HG03064 (cell line): ENCODE measurements around the gene UNC5B.

Source experiments
- ATAC-seq: cut with Tn5 transposase; IDR thresholded peaks from one replicate; pipeline ENCODE4 v1.9.1; 2021; ENCODE audit warnings: low read depth; ENCODE audit not compliant: unreplicated experiment

UNC5B gene

DNA sequence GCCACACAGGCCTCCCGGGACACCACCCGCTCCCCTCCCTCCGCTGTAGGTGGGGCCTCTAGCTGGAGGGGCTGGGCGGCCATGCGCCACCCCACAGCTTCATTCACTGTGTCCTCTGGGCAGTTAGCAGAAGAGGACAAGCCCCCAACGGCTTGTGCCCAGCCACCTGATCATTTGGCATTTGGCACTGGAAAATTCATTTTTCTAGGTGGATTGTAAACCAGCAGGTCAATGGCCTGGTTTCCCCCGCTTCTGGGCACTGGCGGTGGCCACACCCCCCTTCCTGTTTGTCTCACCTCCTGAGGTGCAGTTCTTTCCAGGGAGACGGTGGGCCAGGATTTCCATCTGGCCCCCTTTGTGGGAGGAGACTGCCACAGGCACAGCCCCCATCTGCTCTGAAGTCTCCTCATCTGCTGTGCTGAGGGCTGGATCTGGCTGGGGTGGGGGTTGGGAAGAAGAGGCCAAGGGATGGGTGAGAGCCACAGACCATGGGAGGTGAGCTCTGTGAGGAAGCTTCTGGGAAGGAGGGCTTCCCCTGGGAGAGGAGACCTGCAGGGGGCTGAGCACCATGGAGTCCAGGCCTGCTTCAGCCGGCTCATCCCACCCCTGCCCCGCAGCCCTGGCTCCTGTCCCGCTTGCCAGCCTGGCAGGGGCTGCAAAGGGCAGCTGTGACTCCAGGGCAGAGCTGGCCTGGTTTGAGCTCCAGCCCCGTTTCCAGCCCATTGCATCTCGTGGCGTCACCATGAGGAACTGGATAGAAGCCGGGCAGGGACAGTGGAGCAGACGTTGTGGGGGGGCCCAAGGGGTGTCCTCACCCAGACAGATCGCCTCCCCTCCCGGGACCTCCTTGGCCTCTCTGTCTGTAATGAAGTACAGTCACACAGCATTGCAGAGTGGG, 66.6 kb downstream of the UNC5B start:
- no peak for ATAC-seq

GRCh38 chr10:71279590-71280170, 67.3 kb downstream of the UNC5B start:
- ATAC-seq: no peak

GRCh38 chr10:71280216-71280615, 67.8 kb downstream of the UNC5B start:
- ATAC-seq: no peak

GRCh38 chr10:71280825-71281224, 68.5 kb downstream of the UNC5B start:
- no peak for ATAC-seq

DNA sequence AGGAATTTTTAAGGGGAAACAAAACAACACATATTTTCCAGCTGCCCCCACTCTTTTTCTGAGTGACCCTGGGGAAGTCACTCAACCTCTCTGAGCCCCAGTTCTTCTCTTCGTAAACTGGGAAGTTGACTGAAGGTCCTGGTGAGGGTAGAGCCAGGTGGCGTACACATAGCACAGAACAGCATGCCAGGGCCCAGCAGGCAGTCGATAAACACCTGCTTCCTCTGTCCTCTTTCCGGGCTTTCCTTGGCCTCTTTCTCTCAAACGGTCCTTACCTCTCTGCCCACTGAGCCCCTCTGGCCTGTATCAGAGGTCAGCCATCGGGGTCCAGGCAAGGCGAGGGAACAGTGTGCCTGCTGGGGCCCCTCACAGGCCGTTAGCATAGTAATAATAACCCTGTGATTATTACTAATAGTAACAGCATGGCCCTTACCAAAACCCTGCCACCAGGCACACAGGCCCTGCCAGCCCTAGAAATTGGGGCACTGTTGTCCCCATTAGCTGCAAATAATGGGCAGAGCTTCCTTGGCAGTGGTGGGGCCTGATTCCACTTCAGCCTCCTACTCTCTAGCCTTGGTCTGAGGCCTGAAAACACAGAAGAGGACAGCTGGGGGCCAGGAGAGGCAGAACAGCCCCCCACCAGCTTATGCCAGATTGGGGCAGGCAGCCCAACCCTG, 69.4 kb downstream of the UNC5B start:
- ATAC-seq: no peak

DNA sequence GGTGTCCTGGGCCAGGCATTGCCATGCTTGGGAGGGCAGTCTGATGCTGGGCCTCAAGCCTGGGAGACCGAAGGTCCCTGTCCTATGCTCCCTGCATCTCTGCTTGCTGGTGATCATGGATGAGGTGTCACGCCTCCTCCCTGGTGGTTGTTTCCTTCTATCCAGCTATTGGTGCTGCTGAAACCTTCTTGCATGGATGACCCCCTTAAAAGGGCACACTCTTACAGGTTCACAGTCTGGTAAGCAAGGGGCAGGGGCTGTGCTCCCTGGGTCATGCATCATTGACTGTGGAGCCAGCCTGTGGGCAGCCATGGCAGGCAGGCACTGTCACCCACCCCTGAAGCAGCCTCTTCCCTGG, 69.9 kb downstream of the UNC5B start:
- no peak for ATAC-seq

DNA sequence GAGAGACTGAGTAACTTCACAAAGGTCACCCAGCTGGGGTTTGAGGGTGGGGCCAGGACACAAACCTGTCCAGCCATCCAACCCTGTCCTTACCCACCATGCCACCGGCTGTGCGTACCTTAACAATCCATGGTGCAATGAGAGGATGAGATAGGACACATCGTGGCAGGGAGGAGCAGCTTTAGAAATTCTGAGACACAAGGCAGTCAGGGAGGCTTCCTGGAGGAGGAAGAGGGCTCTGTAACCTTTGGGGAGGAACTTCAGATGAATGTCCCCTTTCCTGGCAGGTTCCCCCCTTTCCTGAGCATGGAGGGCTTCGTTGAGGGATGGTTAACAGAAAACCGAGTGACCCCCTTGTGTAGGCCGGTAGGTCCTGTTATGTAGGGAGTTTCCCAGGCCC, 71.0 kb downstream of the UNC5B start:
- no peak for ATAC-seq

GRCh38 chr10:71283876-71284275, 71.5 kb downstream of the UNC5B start:
- no peak for ATAC-seq

- ATAC-seq: no peak
These were observed 72.3 kb downstream of the UNC5B start for GRCh38 chr10:71284544-71285179.

DNA sequence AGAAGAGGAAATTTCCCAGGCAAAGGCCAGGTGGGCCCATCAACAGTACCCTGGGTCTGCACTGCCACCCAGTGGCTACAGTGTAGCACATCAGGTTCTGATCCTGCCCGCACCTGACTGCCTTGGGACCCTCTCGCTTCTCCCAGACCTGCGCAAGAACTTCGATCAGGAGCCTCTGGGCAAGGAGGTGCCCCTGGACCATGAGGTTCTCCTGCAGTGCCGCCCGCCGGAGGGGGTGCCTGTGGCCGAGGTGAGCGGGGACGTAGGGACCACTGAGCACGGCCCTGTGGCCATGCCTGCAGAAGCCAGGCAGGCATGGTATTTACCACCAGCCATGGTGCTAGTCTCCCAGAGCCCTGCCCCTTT, 72.8 kb downstream of the UNC5B start:
- ATAC-seq: no peak

GRCh38 chr10:71285986-71286385, 73.6 kb downstream of the UNC5B start:
- ATAC-seq: no peak

DNA sequence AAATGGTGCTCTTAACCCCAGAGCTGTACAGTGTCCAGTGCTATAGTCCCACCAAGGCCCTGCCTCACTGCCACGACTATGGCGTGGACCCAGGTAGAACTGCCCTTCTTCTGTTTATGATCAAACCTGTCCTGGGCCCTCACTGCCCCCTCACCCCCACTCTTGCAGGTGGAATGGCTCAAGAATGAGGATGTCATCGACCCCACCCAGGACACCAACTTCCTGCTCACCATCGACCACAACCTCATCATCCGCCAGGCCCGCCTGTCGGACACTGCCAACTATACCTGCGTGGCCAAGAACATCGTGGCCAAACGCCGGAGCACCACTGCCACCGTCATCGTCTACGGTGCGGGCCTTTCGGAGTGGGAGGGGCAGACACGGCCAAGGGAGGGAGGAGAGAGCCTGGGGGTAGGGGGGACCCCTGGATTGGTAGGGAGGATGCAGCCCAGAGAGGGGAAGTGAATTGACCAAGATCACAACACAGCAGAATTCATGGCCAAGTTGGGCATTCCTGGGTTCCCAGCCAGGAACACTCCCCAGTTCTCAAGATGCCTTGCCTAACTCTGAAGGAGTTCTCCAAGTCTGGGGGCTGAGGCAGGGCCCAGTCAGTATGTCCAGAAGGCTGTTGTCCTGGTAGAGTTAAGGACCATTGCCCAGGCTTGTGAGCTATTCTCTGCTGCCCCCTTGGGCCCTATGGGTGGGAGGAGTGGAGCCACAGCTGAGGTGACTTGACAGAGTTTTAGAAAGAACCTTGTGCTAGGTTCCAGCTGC, 74.3 kb downstream of the UNC5B start:
- no peak for ATAC-seq

DNA sequence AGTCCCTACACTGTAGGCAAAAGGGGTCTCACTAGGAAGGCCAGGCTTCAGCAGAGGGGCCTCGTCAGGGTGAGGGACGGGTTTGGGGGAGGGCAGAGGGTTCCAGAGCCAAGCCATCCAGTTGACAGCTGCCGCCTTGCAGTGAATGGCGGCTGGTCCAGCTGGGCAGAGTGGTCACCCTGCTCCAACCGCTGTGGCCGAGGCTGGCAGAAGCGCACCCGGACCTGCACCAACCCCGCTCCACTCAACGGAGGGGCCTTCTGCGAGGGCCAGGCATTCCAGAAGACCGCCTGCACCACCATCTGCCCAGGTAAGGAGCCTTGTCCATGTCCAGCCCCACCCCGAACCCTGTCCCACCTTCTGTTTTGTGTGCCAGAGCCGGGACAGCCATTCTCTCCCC, 75.1 kb downstream of the UNC5B start:
- ATAC-seq: no peak

DNA sequence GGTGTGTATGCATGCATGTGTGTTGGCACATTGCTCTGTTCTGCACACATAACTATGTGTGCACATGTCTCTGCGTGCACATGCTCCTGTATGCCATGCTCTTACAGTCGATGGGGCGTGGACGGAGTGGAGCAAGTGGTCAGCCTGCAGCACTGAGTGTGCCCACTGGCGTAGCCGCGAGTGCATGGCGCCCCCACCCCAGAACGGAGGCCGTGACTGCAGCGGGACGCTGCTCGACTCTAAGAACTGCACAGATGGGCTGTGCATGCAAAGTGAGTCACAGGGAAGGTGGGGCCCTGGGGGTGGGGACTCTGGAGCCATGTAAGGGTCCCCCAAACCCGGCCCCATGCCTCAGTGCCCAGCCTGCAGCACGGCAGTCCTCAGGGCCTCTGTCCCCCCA, 76.1 kb downstream of the UNC5B start:
- ATAC-seq: no peak

DNA sequence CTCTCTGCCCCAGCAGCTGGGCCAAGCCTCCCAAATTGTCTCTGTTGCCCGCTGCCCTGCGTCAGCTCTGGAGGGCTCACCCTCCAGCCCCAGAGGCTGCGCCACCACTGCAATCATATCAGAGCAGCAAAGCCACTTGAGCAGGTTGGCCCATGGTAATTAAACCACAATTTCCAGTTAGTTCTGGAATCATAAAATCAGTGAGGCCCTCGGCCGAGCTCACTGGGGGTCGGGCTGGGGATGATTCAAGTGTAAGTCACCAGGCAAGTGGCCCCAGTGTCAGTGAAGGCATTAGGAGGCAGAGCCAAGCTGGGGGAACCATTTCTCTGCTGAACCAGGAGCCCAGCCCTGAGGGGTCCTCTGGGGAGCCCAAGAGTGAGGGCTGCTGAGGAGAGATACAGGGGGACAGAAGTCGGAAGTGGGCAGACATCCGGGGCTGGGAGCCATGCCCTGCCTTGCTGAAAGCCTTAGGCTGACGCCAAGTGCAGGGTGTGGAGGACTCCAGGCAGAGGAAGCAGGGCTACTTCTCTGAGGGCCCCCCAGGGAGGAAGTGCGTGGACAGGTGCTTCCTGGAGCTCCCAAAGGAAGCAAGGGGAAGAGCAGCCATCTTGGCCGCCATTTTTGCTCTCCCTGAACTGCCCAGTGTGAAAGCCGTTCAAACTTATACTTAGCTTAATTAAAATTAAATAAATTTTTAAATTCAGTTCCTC, 77.2 kb downstream of the UNC5B start:
- no peak for ATAC-seq

- ATAC-seq: no peak
These were observed 78.0 kb downstream of the UNC5B start for GRCh38 chr10:71290331-71290730.

- no peak for ATAC-seq
These were observed 78.6 kb downstream of the UNC5B start for GRCh38 chr10:71290806-71291527.

DNA sequence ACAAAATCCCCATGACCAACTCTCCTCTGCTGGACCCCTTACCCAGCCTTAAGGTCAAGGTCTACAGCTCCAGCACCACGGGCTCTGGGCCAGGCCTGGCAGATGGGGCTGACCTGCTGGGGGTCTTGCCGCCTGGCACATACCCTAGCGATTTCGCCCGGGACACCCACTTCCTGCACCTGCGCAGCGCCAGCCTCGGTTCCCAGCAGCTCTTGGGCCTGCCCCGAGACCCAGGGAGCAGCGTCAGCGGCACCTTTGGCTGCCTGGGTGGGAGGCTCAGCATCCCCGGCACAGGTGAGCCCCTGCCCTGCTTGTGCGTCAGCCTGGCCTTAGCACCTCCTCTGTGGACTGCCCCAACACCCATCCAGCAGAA, 79.1 kb downstream of the UNC5B start:
- no peak for ATAC-seq
